ENCODE results near the gene TMEM247. TPM values are rescaled to one million over a fixed set of nuclear protein-coding genes. Genes with fewer than 3 reads are reported as not detected.

Gene TMEM247
- total RNA-seq, 4 donors from 2014 or later, result not detected

DNA sequence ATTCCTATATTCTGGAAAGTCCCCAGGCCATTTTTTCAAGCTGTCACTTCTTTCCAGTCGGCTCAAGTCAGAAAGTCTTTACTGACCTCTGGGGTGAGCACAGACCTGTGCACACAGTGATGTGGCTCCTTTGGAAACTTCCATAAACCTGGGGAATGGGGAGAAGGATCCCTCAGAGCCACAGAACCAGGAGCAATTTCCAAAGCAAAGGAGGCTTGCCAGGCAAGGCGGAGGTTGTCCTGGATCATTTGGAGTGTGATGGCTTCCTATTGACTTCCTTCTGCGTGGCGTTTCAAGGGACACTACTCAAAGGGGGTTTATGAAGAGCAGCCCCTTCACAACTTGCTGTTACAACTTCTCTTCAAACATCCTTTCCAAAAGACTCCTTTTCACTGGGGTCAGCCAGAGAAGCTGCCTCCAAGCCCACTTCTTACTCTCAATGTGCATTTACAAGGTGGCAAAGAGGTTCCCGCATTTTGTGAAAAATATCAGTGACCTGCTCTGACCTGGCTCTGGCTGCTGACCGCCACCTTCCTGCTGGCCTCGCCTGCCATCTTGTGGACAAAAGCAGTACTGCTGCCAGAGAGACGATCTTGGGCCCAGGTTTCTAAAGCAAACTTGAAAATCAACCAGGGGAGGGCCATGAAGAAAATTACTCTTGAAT is 18.2 kb upstream of the TMEM247 start:
- H3K27me3 ChIP-seq, result no peaks in the 10 kb centered on the region
- H3K4me3 ChIP-seq, result no peak overlapping the region
- H3K36me3 ChIP-seq, result no peaks in the 10 kb centered on the region
- H3K27ac ChIP-seq, result peak overlapping the region in 3 of 4 donors; percentile 42 to 69 (median 62)
- WGBS, 2 donors (ENCODE audit: low coverage in 1 of 2), result 13 to 20% methylated on average over 4 to 7 of the region's 8 CpGs
- peak; percentile 37 for TF ChIP-seq POLR2AphosphoS5 (IDR thresholded peaks at IDR 0.05)
- TF ChIP-seq, protein P1, sequence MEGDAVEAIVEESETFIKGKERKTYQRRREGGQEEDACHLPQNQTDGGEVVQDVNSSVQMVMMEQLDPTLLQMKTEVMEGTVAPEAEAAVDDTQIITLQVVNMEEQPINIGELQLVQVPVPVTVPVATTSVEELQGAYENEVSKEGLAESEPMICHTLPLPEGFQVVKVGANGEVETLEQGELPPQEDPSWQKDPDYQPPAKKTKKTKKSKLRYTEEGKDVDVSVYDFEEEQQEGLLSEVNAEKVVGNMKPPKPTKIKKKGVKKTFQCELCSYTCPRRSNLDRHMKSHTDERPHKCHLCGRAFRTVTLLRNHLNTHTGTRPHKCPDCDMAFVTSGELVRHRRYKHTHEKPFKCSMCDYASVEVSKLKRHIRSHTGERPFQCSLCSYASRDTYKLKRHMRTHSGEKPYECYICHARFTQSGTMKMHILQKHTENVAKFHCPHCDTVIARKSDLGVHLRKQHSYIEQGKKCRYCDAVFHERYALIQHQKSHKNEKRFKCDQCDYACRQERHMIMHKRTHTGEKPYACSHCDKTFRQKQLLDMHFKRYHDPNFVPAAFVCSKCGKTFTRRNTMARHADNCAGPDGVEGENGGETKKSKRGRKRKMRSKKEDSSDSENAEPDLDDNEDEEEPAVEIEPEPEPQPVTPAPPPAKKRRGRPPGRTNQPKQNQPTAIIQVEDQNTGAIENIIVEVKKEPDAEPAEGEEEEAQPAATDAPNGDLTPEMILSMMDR (IDR thresholded peaks at IDR 0.05), result peak; percentile 99 to 100 (median 99)
- no peak for TF ChIP-seq POLR2A (IDR thresholded peaks at IDR 0.05)
- TF ChIP-seq EP300 (IDR thresholded peaks at IDR 0.05), result no peak
- peak; percentile 61 for ATAC-seq
- H3K4me1 ChIP-seq, result peaks cover 0 to 45% (median 14%) of the 10 kb centered on the region in 3 donors
- no peaks in the 10 kb centered on the region for H3K9me3 ChIP-seq

DNA sequence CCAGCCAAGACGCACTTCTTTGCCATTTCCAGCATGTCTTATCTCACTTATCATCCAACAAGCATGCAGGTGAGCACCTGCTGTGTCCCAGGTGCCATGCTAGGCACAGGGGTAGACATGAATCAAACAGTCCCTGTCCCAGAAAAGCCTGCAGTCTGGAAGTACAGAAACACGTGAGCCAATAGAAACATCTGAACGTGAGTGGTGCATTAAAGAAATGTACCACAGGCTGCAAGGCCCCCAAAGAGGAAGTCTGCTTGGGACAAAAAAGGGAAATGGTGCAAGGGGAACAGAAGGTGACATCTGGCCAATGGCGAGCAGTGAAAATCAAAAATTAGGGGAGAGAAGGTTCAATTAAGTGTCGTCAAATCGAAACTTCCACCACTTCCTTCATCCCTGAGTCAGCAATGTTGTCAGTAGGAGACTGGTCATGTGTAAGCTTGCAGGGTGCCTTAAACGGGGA is 17.6 kb upstream of the TMEM247 start:
- ATAC-seq, result peak; percentile 35

DNA sequence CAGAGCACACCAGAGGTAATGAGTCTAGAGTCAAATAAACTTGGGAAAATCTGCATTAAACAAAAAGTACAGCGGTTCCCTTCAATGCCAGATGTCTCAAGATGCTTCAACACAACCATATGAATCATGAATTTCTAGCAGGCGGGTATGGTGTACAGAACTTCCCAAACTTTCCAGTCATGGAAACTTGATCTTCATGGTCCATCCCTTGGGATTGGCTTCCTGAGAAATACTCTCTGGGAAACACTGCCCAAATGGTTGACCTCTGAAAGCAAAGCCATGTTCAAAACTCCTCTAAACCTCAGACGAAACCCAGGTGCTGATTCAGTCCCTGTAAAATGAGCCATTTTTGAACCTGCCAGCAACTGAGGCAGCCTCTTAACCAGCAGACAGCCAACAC is 16.4 kb upstream of the TMEM247 start:
- Histone ChIP-seq H3K27ac (no peak overlapping the region), H3K4me3 (no peak overlapping the region), H3K9me3 (no peaks in the 10 kb centered on the region), H3K4me1 (peaks cover 0 to 45% (median 14%) of the 10 kb centered on the region in 3 donors), H3K36me3 (no peaks in the 10 kb centered on the region), H3K27me3 (no peaks in the 10 kb centered on the region)
- TF ChIP-seq, protein P1 (IDR thresholded peaks at IDR 0.05), result no peak
- no peak for ATAC-seq
- 75 to 83% methylated on average over 2 to 3 of the region's 3 CpGs for WGBS, 2 donors (ENCODE audit: low coverage in 1 of 2)

More for the DNA sequence above, 17.6 kb upstream of the TMEM247 start:
- 36 to 45% methylated on average over 6 to 7 of the region's 7 CpGs for WGBS, 2 donors (ENCODE audit: low coverage in 1 of 2)
- Histone ChIP-seq H3K9me3 (no peaks in the 10 kb centered on the region), H3K4me3 (no peak overlapping the region), H3K27me3 (no peaks in the 10 kb centered on the region), H3K27ac (peak overlapping the region in 1 of 4 donors; percentile 69), H3K36me3 (no peaks in the 10 kb centered on the region), H3K4me1 (peaks cover 0 to 45% (median 14%) of the 10 kb centered on the region in 3 donors)
- TF ChIP-seq POLR2AphosphoS5 (IDR thresholded peaks at IDR 0.05), result no peak
- TF ChIP-seq, protein P1 (IDR thresholded peaks at IDR 0.05), result peak in 1 of 4 experiments; percentile 18

DNA sequence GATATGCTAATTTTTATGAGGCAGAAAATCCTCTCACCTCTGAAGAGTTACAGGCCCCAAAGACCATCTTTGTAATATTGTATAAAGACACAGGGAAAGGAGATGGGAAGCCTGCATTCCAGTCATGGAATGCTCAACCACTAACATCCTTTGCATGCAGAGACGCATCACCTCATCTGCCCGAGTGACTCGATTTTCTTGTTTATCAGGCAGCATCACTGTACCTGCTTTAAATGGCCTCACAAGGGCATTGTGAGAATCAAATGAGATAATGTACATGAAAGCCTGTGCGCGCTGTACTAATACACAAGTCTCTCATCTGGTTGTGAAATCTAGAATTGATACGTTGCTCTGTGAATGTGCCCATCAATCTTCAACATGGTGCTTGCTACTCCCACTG is 10.2 kb upstream of the TMEM247 start:
- H3K9me3 ChIP-seq, result no peaks in the 10 kb centered on the region
- TF ChIP-seq, protein P1 (IDR thresholded peaks at IDR 0.05), result no peak
- no peak for TF ChIP-seq EP300 (IDR thresholded peaks at IDR 0.05)
- TF ChIP-seq POLR2A (IDR thresholded peaks at IDR 0.05), result no peak
- TF ChIP-seq POLR2AphosphoS5 (IDR thresholded peaks at IDR 0.05), result no peak
- H3K4me1 ChIP-seq, result peaks cover 0 to 7% (median 0%) of the 10 kb centered on the region in 3 donors
- ATAC-seq, result no peak
- H3K4me3 ChIP-seq, result no peak overlapping the region
- no peaks in the 10 kb centered on the region for H3K27me3 ChIP-seq
- H3K27ac ChIP-seq, result no peak overlapping the region
- whole genome bisulfite sequencing, 2 donors (ENCODE audit: low coverage in 1 of 2), result 89 to 96% methylated on average over 6 of the region's 6 CpGs
- H3K36me3 ChIP-seq, result no peaks in the 10 kb centered on the region

DNA sequence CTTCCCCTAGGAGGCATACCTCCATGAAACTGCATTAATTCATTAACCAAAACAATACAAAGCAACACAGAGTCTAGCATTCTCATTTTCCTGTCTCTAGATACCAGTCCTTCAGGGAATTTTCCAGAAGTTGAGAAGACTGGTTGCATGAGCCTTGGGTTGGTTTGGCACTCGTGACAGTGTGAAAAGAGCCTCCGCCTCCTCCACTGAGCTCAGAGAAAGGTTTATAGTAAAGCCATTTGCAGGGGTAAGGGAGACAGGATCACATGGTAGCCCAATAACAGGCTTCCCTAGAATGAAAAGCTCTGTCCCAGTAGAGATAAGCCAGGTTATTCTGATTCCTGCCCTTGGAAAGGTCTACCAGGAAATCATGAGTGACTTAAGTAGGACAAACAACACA is 9.7 kb upstream of the TMEM247 start:
- no peak overlapping the region for H3K27ac ChIP-seq
- TF ChIP-seq POLR2AphosphoS5 (IDR thresholded peaks at IDR 0.05), result no peak
- no peak for TF ChIP-seq POLR2A (IDR thresholded peaks at IDR 0.05)
- TF ChIP-seq, protein P1 (IDR thresholded peaks at IDR 0.05), result no peak
- TF ChIP-seq EP300 (IDR thresholded peaks at IDR 0.05), result no peak
- no peak overlapping the region for H3K4me3 ChIP-seq
- H3K9me3 ChIP-seq, result no peaks in the 10 kb centered on the region
- no peaks in the 10 kb centered on the region for H3K27me3 ChIP-seq
- H3K36me3 ChIP-seq, result no peaks in the 10 kb centered on the region
- H3K4me1 ChIP-seq, result peaks cover 0 to 1% (median 0%) of the 10 kb centered on the region in 3 donors
- WGBS, 2 donors (ENCODE audit: low coverage in 1 of 2), result 71 to 81% methylated on average over 1 to 2 of the region's 2 CpGs
- no peak for ATAC-seq
